Upper lobe of left lung (tissue), 4 donors: ENCODE measurements around the gene OPRL1.

Experiments used
- CTCF ChIP-seq, 6 experiments: fragments of 450-650 bp in 4 of 6; fragments of 200-600 bp in 2 of 6; sonication (generic) in 2 of 6; IDR thresholded peaks; one replicate each; pipeline ENCODE4 v1.5.1; 2016 to 2019; ENCODE audit warnings: antibody characterized with exemption in 6 of 6
- EP300 ChIP-seq, 4 donors: sonication (generic); formaldehyde crosslinking; IDR thresholded peaks; one replicate each; pipeline ENCODE4 v1.5.1; 2017; ENCODE audit warnings: antibody characterized with exemption in 4 of 4, control low read depth in 2 of 4
- POLR2A ChIP-seq, 4 donors: fragments of 450-650 bp; IDR thresholded peaks; one replicate each; pipeline ENCODE4 v1.5.1; 2016 to 2017; ENCODE audit warnings: antibody characterized with exemption in 4 of 4, mild to moderate bottlenecking in 2 of 4
- POLR2AphosphoS5 ChIP-seq, 2 donors: sonication (generic); formaldehyde crosslinking; IDR thresholded peaks; one replicate each; pipeline ENCODE4 v1.5.1; 2017; ENCODE audit warnings: antibody characterized with exemption in 2 of 2

DNA sequence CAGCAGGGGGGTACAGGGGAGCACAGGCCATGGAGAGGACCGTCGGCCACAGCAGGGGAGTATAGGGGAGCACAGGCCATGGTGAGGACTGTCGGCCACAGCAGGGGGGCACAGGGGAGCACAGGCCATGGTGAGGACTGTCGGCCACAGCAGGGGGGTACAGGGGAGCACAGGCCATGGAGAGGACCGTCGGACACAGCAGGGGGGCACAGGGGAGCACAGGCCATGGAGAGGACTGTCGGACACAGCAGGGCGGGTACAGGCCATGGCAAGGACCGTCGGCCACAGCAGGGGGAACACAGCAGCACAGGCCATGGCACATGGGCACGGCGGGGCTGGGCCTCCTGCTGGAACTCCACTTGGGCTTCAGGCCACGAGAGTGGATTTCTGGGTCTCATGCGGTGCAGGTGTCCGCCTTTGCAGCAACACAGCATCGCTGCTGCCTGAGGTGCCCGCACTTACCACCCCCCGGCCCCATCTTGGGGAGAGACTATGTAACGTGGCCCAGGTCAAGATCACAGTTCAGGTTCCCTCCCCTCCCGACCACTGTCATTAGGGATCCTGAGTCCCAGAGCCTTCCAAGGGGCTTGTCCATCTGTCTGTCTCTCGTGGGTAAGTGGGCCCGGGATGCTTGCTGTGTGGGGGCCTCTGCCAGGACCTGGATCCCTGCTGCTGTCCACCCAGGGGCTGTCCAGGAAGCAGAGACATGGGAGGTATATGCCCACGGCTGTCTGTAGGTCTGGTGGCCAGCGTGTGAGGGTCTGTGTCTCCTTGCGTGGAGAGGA lies 25.0 kb downstream of the OPRL1 start:
- no peak for TF ChIP-seq POLR2A (IDR thresholded peaks at IDR 0.05)
- no peak for TF ChIP-seq CTCF (IDR thresholded peaks at IDR 0.05)
- no peak for TF ChIP-seq POLR2AphosphoS5 (IDR thresholded peaks at IDR 0.05)
- TF ChIP-seq EP300 (IDR thresholded peaks at IDR 0.05), result no peak
